Measurements from ENCODE around the gene BAMBI.

The BAMBI gene

DNA sequence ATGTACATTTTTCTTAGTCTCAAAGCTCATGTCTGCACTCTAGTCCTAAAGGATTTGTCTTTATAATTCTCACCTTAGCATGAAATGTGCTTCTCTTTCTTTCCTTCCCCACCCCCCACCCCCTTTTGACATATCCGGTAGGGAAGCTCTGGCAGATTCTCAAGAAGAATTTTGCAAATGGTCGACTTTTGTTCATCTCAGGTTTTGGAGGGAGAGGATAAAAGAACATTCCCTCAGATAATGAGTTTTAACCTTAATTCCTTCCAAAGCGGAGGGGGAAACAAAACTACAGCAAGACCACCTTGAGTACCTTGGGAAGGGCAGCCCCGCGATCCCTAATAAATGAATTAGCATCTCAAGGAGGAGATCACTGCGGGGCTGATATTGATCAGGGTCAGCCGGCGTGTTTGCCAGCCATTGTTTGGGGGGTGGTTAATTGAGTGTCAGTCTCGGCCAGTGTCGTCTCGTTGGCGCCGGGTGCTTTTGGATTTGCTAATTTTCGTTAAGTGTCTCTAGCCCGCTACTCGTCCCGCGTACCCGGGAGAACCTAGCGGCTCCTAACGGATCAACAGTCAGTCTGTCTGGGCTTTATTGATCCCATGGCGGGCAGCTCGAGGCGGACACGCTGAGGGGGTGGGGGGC, 874 bp upstream of the BAMBI start:
- DNase-seq (ENCODE audit: low read depth) = no peak

DNA sequence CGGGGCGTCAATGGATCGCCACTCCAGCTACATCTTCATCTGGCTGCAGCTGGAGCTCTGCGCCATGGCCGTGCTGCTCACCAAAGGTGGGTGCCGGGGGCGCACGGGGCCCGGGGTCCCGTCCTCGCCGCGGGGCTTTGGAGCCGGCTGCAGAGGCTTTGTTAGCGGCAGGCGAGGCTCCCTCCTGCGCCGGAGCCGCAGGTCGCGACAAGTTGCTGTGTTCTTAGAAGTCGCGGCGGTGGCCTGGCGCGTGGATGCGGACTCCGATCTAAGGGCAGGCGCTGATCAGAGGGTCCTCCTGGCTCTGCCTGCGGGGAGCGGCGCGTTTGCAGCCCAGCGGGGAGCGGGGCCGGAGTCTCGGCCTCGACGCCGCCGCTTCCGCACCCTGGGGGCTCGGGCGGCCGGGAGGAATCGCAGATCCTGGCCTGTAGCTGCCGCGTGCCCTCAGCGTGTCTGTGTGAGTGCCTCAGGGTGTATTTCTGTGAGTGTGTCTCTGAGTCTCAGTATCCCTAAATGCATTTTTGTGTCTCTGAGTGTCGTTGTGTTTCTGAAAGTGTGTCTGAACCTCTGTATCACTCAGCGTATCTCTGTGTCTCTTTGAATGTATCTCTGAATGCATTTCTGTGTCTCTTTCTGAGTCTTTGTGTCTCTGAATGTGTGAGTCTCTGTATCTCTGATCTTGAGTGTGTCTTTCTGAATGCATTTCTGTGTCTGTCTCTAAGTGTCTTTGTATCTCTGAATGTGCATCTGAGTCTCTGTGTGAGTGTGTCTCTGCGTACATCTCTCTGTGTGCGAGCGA, 766 bp downstream of the BAMBI start:
- peak; percentile 31 for DNase-seq (ENCODE audit: low read depth)

DNA sequence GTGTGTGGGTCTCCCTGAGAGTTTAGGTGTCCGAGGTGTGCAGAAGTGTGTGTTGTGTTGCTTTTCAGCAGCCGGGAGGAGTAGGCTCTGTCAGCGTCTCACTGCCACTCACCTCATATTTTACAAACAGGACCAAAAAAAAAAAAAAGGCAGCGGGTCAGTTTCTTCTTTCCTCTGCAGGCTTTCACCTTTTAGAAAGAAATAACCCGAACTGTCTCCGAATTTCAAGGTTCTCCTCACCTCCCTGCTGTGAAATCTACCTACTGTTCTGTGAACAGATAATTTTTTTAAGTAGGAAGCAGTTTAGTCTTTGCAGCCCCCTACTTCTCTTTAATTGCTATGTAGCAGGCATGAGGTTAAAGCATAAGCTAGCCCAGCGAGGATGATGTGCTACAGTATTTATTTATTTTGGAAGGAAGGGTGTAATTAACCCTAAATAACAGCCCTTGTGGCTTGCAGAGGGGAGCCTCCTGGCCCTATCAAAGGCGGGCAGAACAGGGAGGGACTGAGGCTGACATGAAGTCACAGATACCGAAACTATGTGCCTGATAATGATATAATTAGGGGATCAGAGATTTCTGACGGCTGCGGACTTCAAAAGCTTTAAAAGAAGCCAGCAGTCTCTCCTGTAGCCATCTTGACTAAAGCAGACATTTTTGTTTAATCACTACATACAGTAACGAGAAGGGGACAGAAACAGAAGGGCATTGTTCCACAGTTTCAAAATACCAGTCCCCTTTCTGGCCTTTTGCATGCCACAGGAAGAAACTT, 1.6 kb downstream of the BAMBI start:
- peak; percentile 21 for DNase-seq (ENCODE audit: low read depth)

DNA sequence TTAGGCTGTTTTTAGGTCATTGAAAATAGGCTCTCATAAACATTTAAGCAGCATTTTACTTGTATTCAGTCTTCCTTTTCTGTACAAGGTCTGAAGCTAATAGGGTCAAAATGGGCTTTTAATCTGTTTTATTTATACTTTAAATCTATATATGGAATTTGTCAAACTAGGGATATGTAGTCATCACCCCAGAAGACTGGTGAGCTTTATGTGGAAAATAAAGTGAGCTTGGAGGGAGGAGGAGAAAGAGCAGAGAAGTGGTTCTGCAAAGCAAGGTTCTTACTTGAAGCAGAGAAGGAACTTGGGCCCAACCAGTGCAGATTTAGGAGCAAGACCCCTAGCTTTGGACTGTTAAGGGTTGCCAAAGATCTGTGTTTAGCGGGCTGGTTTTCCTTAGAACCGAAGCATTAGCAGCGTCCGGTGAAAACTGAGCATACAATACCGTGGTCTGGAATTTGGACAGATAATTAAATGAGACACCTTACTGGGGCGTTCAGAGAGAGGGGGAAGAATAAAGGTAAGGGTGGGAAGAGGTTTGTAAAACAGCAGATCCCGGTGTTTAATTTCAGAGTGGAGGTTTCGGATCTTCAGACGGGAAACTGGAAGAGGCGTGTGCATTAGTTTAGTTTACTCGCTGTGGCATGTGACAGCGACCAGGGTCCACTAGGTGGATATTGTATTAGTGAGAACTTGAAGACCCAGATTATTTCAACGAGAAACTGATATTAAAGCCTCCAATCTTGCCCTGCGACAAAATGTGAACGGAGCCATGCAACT, 2.4 kb downstream of the BAMBI start:
- no peak for DNase-seq (ENCODE audit: low read depth)

DNA sequence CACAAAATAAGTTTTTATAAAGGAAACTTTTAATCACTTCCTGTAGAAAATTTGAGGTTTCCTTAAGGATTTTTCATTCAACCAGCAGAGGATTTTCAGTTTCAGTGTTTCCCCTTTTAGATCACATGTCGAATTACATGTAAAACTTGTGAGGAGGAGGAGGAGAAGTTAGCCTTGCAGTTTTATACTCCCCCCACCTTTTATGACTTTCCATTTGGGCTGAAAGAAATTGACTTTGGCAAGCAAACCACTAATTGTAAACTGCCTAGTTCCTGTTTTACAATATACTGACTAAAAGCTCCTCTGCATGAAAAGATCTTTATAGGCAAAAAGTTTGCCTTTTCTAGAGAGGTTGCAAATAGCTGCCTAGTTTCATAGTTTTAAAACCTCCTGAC, 3.0 kb downstream of the BAMBI start:
- no peak for DNase-seq (ENCODE audit: low read depth)

DNA sequence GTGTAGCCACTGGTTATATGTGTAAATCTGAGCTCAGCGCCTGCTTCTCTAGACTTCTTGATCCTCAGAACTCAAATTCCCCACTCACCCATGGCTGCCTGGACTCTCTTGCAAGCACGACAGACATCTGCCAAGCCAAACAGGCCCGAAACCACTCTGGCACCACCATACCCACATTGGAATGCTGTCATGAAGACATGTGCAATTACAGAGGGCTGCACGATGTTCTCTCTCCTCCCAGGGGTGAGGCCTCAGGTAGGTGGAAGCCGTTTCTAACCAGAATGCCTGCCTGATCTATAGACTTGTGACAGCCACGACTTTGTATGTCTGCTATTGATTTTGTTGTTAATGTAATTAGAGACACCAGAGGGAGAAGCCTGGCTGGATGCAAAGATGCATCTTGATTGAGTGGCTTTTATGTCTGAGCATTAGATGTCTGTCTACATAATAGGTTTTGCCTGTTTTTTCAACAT, 4.0 kb downstream of the BAMBI start:
- no peak for DNase-seq (ENCODE audit: low read depth)

DNA sequence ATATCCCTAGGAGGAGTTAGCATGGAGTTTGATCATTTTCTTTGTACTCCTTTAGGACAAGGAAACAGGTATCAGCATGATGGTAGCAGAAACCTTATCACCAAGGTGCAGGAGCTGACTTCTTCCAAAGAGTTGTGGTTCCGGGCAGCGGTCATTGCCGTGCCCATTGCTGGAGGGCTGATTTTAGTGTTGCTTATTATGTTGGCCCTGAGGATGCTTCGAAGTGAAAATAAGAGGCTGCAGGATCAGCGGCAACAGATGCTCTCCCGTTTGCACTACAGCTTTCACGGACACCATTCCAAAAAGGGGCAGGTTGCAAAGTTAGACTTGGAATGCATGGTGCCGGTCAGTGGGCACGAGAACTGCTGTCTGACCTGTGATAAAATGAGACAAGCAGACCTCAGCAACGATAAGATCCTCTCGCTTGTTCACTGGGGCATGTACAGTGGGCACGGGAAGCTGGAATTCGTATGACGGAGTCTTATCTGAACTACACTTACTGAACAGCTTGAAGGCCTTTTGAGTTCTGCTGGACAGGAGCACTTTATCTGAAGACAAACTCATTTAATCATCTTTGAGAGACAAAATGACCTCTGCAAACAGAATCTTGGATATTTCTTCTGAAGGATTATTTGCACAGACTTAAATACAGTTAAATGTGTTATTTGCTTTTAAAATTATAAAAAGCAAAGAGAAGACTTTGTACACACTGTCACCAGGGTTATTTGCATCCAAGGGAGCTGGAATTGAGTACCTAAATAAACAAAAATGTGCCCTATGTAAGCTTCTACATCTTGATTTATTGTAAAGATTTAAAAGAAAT, 4.8 kb downstream of the BAMBI start:
- DNase-seq (ENCODE audit: low read depth) = no peak

DNA sequence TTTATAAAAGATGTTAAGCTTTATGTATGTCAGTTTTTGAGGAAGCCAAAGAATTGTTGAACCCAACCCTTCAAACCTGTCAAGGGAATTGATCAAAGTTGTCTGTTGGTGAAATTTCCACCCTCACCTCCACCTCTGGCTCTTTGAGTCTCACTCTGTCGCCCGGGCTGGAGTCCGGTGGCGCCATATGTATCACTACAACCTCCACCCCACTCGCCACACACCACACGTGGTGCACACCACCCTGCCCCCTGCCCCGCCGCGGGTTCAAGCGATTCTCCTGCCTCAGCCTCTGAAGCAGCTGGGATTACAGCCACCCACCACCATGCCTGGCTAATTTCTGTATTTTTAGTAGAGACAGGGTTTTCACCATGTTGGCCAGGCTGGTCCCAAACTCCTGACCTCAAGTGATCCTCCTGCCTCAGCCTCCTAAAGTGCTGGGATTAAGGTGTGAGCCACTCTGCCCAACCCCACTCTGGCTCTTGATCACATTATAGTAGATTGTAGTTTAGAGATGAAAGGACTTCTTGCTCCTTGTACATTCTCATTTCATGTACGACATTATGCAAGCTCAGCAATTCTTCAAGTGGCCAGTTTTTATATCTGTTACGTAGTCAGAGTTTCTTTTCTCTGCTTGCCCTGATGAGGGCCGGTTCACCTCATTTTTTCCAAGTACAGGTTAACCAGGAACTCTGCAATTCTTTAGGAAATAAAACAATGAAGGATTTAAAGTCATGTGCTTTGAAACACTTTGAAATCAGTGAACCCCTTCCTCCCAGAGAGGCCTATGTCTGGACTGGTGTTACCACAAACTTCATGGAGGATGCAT, 7.0 kb downstream of the BAMBI start:
- no peak for DNase-seq (ENCODE audit: low read depth)

DNA sequence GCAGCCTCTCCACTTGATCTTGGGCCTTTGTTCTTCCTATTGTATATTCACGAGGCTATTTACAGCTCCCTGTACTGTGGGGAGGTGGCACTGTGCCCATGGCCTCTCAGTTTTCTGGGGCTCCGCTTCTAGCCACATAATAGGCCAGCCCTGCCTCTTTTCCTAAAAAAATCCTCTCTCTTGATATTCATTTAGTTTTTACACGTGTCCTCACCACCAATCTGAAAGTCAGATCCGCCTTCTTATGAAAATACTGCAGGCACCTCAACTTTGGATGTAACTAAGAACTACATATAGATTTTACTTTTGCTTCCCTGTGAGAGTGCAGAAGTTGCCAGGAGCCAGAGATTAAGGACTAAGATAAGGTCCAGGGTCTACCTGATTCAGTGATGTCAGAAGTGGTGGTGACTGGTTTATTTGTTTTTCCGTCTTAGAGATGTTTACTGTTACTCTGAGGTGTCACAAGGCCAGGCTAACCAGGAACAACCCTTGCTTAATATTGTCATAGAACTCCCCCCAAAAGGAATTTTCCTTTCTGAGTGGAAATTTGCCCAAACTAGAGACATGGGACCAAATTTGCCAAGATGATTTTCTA, 7.8 kb downstream of the BAMBI start:
- no peak for DNase-seq (ENCODE audit: low read depth)

DNA sequence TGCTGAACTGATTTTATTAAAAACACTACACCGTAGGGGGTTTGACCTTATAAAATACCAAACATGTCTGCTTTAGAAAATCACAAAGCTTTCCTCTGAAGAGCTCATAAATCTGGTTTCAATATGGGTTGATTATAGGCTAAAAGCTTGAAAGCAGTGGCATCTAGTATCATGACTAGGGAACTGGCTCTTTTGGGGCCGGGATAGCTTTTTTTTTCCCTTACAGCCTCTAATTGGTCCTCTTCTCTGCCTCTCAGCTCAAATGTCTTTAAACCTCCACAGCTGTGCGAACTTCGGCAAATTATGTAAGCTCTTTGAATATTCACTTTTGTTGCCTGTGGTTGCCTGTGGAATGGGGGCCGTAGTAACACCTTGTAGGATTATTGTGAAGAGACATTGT, 8.4 kb downstream of the BAMBI start:
- no peak for DNase-seq (ENCODE audit: low read depth)

DNA sequence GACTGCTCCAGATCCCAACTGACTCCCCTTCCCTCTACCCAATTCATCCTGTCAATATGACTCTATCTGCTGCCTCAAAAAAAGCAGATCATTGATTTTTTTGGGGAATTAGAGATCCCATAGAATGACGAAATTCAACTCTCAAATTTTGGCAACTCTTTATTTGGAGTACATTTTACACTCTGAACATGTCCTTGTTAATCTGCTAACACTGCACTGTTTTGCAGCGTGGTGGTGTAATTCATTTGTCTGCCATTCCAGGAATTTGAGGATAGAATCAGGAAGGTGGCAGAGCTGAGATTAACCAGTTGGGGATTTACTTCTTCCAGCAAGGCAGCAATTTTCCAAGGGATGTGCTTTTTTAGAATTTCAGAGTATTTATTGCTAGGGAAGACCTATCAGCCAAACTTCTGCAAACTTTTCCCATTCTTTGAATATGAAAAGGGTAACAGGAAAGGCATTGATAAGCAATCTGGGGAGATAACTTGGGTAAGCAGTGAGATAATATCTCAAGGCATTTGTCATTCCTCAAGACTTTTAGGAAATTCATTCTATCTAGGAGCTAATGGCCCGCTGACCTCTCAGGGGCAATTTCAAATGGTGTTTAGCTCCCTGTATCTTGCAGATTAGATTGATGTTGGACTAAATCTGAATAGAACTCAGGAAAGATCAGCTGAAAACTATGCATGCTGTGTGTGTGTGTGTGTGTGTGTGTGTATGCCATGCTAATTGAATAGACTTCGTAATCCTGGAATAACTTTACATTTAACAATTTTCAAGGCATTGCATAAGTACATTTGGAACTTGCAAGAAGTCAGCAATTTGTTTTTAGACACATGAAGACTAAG, 9.7 kb downstream of the BAMBI start:
- no peak for DNase-seq (ENCODE audit: low read depth)

DNA sequence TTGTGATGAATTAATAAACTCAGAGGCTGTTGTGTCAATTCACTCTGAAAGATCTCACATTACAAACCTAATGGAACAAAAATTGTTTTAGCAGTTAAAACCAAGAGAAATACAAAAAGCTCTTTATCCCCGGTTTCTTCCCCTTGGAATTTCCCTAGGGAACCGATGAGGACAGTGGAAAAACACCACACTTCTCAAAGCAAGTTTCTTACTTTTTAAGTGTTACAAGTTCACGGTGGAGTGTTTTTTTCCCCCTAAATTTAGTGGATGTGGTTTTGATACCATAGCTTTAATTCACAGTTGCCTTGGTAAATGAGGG, 10.3 kb downstream of the BAMBI start:
- no peak for DNase-seq (ENCODE audit: low read depth)

DNA sequence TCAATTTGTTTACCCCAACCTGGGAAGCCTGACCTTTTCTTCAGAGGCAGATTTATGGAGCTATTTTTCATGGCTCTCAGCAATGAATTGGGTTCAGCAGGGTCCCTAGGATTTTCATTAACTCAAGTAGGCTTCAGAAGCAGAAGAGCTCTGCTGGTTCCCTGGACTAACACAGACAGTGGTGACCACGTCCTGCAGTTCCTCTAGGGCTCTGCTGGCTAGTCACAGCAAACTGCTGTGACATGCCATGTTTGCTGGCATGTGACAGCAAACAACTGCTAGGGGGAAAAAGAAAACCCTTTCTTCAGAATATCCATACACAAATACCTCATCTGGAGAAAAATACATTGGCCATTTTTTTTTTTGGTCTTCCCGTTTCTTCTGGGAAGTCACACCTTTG, 13.2 kb downstream of the BAMBI start:
- DNase-seq (ENCODE audit: low read depth) = no peak

DNA sequence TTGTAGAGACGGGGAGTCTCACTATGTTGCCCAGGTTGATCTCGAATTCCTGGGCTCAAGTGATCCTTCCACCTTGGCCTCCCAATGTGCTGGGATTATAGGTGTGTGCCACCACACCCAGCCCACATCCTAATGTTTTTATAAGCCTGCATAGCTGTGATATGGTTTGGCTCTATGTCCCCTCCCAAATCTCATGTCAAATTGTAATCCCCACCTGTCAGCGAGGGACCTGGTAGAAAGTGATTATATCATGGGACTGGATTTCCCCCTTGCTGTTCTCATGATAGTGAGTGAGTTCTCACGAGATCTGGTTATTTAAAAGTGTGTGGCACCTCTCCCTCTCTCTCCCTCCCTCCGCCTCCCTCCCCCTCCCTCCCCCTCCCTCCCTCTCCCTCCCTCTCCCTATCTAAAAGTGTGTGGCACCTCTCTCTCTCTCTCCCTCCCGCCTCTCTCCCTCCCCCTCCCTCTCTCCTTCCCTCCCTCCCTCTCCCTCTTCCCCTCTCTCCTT, 13.9 kb downstream of the BAMBI start:
- no peak for DNase-seq (ENCODE audit: low read depth)

DNA sequence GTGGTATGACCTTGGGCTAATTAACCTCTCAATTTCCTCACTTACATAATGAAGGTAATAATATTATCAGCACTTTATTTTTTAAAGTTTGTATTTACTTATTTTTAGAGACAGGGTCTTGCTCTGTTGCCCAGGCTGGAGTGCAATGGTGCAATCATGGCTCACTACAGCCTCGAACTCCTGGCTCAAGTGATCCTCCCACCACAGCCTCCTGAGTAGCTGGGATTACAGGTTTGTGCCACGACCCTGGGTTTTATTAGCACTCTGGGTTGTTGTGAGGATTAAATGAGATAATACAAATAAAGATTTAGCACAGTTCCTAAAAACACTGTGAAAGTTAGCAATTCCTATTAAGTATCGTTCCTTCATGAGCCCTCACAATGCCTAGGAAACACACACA, 14.7 kb downstream of the BAMBI start:
- DNase-seq (ENCODE audit: low read depth) = no peak

DNA sequence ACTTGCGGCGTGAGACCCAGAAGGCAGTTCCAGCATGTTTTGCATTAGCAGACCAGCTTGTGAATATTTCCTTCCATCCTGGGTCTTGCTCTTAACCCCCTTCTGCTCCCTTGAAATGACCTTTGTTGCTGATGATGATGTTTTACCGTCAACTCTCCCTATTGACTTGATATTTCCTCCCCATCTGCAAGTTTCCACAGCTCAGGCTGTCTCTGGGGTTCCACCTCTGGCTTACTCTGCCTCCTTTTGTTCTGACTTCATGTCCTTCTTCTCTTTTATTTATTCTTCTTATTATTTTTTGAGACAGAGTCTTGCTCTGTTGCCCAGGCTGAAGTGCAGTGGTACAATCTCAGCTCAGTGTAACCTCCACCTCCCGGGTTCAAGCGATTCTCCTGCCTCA, 17.2 kb downstream of the BAMBI start:
- no peak for DNase-seq (ENCODE audit: low read depth)

DNA sequence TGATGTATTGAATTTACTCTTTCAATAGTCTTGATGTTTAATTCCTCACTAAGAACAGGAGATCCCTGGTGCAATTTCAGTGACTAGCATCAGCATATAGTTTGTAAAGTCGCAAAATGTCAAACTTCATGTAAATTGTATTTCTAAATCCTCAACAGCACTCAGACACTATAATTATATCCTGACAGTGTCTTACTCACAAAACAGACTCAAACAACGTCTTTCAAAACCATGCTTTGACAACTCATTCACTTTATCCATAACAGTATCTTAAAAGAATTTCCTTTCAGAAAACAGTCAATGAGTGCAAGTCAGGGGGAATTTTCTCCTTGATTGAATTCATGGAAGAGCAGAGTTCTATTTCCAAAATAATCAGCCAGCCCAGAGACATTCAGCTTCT, 20.8 kb downstream of the BAMBI start:
- no peak for DNase-seq (ENCODE audit: low read depth)

DNA sequence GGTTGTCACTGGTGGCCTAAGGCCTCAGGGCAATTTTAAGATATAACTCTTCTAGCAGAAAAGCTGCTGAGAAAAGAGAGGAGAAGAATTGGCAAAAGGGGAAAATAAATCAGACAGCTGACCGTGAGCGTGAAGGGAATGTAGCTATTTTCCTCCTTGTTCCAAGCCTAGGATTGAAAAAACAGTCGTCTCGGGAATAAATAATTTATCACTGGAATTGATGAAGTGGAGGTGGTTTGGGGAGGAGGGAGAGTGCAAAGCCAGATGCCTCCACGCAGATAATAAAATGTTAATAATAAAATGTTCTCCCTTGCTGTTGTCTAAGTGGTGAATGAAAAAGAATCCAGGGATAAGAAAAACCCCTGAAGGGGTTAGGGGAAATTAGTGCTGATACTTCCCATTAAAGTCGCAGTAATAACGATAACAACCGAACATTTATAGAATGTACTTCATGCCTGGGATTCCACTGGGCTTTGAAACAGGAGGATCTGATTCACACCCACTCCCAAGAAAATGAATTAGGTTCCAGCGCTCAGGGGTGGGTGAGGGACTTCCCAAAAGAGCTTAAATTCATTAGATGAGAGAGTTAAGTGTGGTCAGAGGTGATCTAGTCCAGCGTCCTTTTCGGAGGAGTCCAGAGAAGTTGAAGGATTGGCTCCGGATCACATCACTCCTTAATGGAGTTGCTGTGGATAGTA, 27.3 kb downstream of the BAMBI start:
- no peak for DNase-seq (ENCODE audit: low read depth)

Measured in amniotic epithelial cell (primary cell).